ENCODE results near the gene MAL.

The MAL gene

DNA sequence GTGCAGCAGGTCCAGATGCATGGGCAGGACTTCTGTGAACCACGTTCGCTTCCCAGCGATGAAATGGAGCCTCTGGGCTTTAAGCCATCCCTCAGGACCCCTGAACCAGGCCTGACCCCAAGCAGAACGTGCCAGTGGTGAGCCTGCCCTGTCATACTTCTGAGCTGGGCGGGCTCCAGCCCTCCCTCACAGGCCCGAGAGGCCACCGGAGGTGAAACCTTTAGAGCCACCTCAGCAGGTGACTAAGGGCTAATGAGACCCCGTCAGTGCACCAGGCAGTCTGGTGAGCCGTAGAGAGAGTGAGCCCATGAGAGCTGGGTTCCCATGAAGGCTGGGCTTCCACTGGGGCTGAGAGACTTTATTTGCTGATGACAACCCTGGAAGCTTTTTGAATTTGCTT lies 8.9 kb upstream of the MAL start (continued):
- TF ChIP-seq RARB (CRISPR knock-in tag; IDR thresholded peaks at IDR 0.05) (no peak), GLIS3 (CRISPR knock-in tag; IDR thresholded peaks at IDR 0.05) (no peak), BACH2 (CRISPR knock-in tag; IDR thresholded peaks at IDR 0.05; ENCODE audit: borderline replicate concordance) (no peak), ZNF70 (CRISPR knock-in tag; IDR thresholded peaks at IDR 0.05) (no peak), TCF4 (CRISPR knock-in tag; IDR thresholded peaks at IDR 0.05; ENCODE audit: borderline replicate concordance) (no peak)

DNA sequence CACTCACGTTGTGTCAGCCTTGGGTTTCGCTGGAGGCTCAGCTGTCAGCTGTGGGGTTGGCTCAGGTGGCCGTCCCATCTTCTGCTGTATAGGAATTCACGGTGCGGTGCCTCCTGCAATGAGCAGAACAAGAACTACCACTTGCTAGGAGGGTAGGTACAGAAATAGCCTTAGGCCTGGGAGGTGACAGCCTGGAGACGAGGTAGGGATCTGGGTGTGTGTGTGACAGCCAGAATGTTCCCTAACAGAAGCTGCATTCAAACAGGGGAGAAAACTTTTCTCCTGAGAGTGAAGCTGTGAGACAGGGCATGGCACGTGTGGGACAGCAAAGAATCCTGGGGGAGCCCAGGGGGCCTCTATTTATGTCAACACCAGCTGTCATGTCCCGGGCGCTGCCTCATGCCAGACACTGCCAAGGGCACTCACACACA lies 8.4 kb upstream of the MAL start:
- no peak for ATAC-seq
- TF ChIP-seq TOX (CRISPR knock-in tag; IDR thresholded peaks at IDR 0.05; ENCODE audit: borderline replicate concordance) (no peak), ESRRG (CRISPR knock-in tag; IDR thresholded peaks at IDR 0.05) (no peak), TCF4 (CRISPR knock-in tag; IDR thresholded peaks at IDR 0.05; ENCODE audit: borderline replicate concordance) (no peak), CSDC2 (CRISPR knock-in tag; IDR thresholded peaks at IDR 0.05) (no peak), ZC3H10 (CRISPR knock-in tag; IDR thresholded peaks at IDR 0.05) (no peak), GLIS3 (CRISPR knock-in tag; IDR thresholded peaks at IDR 0.05) (no peak), PPARA (CRISPR knock-in tag; IDR thresholded peaks at IDR 0.05; ENCODE audit: borderline replicate concordance) (no peak), BACH2 (CRISPR knock-in tag; IDR thresholded peaks at IDR 0.05; ENCODE audit: borderline replicate concordance) (no peak), ZNF70 (CRISPR knock-in tag; IDR thresholded peaks at IDR 0.05) (no peak), ZNF8 (CRISPR knock-in tag; IDR thresholded peaks at IDR 0.05) (no peak), ARNTL (CRISPR knock-in tag; IDR thresholded peaks at IDR 0.05; ENCODE audit: borderline replicate concordance, low read depth) (no peak), ZFP30 (CRISPR knock-in tag; IDR thresholded peaks at IDR 0.05) (no peak), OSR1 (CRISPR knock-in tag; IDR thresholded peaks at IDR 0.05) (no peak)
- TF ChIP-seq, protein P1, sequence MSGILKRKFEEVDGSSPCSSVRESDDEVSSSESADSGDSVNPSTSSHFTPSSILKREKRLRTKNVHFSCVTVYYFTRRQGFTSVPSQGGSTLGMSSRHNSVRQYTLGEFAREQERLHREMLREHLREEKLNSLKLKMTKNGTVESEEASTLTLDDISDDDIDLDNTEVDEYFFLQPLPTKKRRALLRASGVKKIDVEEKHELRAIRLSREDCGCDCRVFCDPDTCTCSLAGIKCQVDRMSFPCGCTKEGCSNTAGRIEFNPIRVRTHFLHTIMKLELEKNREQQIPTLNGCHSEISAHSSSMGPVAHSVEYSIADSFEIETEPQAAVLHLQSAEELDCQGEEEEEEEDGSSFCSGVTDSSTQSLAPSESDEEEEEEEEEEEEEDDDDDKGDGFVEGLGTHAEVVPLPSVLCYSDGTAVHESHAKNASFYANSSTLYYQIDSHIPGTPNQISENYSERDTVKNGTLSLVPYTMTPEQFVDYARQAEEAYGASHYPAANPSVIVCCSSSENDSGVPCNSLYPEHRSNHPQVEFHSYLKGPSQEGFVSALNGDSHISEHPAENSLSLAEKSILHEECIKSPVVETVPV (CRISPR knock-in tag; IDR thresholded peaks at IDR 0.05), result no peak
- TF ChIP-seq, protein P2, sequence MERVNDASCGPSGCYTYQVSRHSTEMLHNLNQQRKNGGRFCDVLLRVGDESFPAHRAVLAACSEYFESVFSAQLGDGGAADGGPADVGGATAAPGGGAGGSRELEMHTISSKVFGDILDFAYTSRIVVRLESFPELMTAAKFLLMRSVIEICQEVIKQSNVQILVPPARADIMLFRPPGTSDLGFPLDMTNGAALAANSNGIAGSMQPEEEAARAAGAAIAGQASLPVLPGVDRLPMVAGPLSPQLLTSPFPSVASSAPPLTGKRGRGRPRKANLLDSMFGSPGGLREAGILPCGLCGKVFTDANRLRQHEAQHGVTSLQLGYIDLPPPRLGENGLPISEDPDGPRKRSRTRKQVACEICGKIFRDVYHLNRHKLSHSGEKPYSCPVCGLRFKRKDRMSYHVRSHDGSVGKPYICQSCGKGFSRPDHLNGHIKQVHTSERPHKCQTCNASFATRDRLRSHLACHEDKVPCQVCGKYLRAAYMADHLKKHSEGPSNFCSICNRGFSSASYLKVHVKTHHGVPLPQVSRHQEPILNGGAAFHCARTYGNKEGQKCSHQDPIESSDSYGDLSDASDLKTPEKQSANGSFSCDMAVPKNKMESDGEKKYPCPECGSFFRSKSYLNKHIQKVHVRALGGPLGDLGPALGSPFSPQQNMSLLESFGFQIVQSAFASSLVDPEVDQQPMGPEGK (CRISPR knock-in tag; IDR thresholded peaks at IDR 0.05; ENCODE audit: borderline replicate concordance), result no peak
- TF ChIP-seq, protein P3, sequence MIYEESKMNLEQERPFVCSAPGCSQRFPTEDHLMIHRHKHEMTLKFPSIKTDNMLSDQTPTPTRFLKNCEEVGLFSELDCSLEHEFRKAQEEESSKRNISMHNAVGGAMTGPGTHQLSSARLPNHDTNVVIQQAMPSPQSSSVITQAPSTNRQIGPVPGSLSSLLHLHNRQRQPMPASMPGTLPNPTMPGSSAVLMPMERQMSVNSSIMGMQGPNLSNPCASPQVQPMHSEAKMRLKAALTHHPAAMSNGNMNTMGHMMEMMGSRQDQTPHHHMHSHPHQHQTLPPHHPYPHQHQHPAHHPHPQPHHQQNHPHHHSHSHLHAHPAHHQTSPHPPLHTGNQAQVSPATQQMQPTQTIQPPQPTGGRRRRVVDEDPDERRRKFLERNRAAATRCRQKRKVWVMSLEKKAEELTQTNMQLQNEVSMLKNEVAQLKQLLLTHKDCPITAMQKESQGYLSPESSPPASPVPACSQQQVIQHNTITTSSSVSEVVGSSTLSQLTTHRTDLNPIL (CRISPR knock-in tag; IDR thresholded peaks at IDR 0.05; ENCODE audit: low read depth), result no peak
- TF ChIP-seq, protein P4, sequence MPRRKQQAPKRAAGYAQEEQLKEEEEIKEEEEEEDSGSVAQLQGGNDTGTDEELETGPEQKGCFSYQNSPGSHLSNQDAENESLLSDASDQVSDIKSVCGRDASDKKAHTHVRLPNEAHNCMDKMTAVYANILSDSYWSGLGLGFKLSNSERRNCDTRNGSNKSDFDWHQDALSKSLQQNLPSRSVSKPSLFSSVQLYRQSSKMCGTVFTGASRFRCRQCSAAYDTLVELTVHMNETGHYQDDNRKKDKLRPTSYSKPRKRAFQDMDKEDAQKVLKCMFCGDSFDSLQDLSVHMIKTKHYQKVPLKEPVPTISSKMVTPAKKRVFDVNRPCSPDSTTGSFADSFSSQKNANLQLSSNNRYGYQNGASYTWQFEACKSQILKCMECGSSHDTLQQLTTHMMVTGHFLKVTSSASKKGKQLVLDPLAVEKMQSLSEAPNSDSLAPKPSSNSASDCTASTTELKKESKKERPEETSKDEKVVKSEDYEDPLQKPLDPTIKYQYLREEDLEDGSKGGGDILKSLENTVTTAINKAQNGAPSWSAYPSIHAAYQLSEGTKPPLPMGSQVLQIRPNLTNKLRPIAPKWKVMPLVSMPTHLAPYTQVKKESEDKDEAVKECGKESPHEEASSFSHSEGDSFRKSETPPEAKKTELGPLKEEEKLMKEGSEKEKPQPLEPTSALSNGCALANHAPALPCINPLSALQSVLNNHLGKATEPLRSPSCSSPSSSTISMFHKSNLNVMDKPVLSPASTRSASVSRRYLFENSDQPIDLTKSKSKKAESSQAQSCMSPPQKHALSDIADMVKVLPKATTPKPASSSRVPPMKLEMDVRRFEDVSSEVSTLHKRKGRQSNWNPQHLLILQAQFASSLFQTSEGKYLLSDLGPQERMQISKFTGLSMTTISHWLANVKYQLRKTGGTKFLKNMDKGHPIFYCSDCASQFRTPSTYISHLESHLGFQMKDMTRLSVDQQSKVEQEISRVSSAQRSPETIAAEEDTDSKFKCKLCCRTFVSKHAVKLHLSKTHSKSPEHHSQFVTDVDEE (CRISPR knock-in tag; IDR thresholded peaks at IDR 0.05), result no peak

DNA sequence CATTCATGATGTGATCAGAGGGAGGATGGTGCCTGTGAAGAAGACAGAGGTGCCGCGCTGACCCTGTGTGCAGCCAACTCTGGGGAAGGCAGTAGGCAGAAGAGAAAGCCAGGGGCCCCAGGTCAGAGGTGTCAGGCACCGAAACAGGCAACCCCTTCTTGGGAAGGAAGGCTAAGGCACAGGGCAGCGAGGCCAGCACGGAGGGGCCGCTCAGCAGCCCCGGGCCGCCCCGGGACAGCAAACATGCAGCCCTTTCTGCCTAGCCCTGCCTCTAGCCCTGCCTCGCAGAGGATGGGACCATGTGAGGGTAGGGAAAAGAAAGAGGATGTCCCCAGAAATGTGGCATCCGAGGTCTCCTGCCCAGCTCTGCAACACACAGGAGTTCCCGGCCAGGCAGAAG lies 7.7 kb upstream of the MAL start:
- ATAC-seq, result no peak
- TF ChIP-seq ZFP30 (CRISPR knock-in tag; IDR thresholded peaks at IDR 0.05) (no peak), TCF4 (CRISPR knock-in tag; IDR thresholded peaks at IDR 0.05; ENCODE audit: borderline replicate concordance) (no peak), TOX (CRISPR knock-in tag; IDR thresholded peaks at IDR 0.05; ENCODE audit: borderline replicate concordance) (no peak), ZNF70 (CRISPR knock-in tag; IDR thresholded peaks at IDR 0.05) (no peak), ZNF8 (CRISPR knock-in tag; IDR thresholded peaks at IDR 0.05) (no peak), ARNTL (CRISPR knock-in tag; IDR thresholded peaks at IDR 0.05; ENCODE audit: borderline replicate concordance, low read depth) (no peak), ZFP3 (CRISPR knock-in tag; IDR thresholded peaks at IDR 0.05) (no peak), ISL1 (CRISPR knock-in tag; IDR thresholded peaks at IDR 0.05) (no peak), PPARA (CRISPR knock-in tag; IDR thresholded peaks at IDR 0.05; ENCODE audit: borderline replicate concordance) (no peak), OSR1 (CRISPR knock-in tag; IDR thresholded peaks at IDR 0.05) (no peak), ZC3H10 (CRISPR knock-in tag; IDR thresholded peaks at IDR 0.05) (no peak), CSDC2 (CRISPR knock-in tag; IDR thresholded peaks at IDR 0.05) (no peak), BACH2 (CRISPR knock-in tag; IDR thresholded peaks at IDR 0.05; ENCODE audit: borderline replicate concordance) (no peak), ESRRG (CRISPR knock-in tag; IDR thresholded peaks at IDR 0.05) (no peak), ZNF565 (CRISPR knock-in tag; conservative IDR thresholded peaks at IDR 0.05; ENCODE audit: low read depth) (no peak), RARB (CRISPR knock-in tag; IDR thresholded peaks at IDR 0.05) (no peak)
- TF ChIP-seq, protein P4 (CRISPR knock-in tag; IDR thresholded peaks at IDR 0.05), result no peak
- TF ChIP-seq, protein P1 (CRISPR knock-in tag; IDR thresholded peaks at IDR 0.05), result no peak
- TF ChIP-seq, protein P2 (CRISPR knock-in tag; IDR thresholded peaks at IDR 0.05; ENCODE audit: borderline replicate concordance), result no peak
